ENCODE data around the gene PRKCD.

Gene PRKCD

DNA sequence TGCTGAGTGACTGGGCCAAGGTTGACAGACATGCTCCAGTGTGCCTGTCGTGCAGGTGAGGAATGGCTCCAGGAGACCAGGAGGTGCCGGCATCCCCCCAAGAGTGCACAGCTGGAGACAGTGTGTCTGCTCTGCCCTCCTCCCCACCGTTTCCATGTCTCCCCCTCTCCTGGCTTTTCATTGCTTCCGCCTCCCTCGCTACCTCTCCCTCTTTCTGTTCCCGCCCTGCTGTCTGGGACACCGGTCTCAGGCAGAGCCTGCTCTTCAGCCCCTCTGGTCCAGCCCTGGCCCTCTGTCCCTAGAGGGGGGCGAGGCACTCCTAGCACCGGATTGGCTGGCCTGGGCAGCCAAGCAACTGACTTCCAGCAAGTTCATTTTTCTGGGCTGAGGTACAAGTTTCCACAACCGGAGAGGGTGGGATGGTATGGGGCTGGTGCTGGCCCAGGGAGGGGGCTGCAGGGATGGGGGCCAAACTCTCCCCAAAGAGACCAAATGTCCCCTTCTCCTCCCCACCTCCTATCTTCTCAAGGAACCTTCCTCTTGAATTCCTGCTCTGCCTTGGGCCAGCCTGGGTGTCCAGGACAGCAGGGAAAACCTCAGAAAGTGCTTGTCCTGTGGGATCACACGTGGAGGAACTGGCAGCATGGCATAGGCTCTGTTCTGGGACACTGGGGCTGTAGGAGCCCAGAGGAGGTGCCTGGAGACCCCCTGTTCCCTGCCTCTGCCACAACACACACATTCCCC lies 32.6 kb downstream of the PRKCD start:
- no peak for DNase-seq

DNA sequence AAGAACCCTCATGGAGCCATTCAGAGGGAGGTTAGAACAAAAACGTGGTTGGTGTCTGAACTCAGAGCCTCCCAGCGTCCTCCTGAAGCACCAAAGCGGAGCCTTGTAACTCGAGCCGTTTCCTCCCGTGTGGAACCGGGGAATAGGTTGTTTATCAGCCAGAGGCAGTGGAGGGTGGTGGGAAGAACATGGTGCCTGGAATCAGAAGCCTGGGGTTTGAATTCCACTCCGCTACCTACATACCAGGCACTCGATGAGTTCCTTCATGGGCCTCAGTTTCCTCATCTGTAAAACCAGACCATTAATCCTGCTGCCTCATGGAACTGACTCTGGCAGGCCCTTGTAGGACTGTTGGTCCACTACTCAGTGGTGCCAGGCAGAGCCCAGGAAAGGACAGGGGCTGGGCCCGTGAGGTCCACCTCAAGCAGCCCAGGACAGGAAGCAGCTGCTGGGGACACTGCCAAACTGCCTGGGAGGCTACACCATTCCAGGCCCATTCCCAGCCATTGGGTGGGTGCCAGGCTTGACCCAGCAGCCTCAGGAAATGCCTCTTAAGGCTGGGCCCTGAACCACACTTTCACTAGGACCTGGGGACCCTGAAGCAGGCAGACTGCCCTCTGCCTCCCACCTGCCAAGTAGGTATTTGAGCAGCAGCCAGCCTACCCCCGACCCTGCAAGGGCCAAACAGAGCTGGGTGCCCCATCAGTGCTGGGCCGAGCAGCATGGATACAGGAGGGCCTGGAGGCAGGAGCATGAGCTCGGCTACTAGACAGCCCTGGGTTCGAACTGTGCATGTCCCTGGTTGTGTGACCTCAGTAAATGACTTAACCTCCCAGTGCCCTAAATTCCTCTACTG lies 33.4 kb downstream of the PRKCD start:
- DNase-seq, result no peak

DNA sequence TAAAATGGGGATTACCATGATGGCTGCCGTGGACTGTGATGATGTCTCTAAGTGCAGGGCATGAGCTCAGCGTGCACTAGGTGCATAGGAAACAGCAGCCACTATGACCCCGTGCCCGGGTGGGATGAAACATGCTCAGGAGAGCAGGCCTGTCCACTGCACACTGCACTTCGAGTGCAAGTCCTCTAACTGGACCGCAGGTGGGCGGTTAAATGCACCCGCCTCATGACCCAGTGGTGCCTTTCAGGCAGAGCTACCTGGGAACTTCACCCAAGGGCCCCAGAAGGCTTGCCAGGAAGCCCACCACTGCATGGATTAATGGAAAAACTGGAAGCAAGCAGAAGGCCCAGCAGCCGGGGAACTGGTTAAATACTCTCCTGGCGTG lies 34.0 kb downstream of the PRKCD start:
- DNase-seq, result no peak

DNA sequence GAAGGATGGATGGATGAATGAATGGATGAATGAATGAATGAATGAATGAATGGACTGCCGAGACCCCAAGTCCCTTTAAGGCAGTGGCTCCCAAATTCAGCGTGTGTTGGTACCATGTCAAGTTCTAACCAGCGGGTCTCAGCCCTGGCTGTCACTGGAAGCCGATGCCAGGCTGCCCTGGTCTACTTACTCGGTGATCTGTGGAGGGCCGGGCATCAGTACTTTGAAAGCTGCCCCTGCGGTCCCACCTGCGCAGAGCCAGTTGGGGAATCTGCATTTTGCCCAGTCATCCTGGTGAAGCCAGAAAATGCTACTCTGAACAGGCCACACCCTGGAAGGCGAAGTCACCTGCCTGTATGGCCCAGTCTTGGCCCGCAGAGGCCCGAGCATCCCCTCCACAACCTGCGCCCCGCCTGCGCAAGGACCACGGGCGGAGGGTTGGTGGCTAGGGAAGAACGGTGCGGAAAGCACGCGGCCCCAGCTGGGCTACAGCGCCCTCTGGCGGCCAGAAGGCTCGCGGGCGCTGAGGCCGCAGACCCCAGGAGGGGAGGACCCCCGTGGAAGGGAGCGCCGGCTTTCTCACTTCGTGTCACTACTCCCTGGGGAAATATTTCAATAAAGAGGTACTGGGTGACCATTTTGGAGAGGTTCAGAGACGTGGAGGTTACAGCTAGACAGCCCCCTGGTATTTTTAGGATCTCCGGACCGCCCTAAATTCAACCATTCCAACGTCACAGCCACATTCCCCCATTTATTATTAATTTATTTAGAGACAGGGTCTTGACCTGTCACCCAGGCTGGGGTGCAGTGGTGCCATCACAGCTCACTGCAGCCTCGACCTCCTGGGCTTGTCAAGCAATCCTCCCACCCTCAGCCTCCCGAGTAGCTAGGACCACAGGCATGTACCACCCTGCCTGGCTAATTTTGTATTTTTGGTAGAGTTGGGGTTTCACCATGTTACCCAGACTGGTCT lies 34.9 kb downstream of the PRKCD start:
- no peak for DNase-seq

DNA sequence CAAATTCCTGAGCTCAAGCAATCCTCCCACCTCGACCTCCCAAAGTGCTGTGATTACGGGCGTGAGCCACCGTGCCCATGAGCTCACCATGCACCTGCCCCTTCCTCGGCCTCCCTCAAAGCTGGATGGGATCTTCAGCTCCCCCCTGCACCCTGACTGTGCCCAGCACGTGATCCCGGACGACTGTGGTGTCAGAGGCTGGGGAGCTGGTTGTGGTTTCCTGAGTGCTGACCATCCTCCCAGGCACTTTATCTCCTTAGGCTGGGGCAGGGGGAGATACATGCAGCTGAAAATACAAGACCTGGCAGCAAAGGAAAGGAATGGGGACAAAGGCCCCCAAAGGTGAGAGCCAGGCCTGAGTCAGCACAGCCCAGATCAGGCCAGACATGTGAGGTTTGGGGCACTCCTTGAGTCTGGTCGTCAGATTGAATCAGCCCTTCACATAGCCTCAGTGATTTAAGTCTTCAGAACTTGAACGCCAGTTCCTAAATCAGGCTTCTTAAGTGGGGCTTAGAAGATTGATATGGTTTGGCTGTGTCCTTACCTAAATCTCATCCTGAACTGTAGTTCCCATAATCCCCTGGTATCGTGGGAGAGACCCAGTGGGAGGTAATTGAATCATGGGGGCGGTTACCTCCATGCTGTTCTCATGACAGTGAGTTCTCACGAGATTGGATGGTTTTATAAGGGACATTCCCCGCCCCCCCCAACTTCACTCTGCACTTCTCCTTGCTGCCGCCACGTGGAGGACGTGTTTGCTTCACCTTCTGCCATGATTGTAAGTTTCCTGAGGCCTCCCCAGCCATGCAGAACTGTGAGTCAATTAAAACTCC lies 35.8 kb downstream of the PRKCD start:
- DNase-seq, result no peak

DNA sequence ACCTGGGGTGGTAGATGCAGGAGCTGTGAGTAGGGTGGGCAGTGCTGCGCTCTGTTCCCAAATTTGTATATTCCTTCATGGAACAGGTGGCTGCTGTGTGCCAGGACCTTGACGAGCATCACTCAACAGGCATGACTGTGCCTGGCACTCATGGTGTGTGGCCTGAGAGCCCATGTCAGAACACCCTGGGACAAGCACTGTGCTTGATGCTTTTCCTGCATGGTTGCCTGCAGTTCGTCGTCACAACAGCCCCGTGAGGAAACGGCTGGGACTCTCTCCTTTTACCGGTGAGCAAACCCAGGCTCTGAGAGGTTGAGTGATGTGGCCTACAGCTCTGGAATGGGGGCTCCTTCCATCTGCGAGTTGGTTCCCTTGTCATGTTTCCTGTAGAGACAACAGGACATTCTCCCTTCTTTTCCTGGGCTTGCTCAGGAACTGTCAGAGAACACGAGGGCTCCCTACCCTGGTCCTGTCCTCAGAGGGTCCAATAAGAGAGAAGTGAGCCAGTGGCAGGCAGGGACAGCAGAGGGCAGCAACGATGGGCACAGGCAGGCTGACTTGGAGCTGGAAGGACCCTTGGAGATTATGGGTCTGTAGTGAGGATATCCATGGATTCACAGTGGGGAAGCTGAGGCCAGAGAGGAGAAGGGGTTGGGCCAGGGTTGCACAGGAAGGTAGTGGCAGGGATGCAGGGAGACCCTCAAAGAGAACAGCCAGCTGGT lies 37.4 kb downstream of the PRKCD start:
- DNase-seq, result no peak

DNA sequence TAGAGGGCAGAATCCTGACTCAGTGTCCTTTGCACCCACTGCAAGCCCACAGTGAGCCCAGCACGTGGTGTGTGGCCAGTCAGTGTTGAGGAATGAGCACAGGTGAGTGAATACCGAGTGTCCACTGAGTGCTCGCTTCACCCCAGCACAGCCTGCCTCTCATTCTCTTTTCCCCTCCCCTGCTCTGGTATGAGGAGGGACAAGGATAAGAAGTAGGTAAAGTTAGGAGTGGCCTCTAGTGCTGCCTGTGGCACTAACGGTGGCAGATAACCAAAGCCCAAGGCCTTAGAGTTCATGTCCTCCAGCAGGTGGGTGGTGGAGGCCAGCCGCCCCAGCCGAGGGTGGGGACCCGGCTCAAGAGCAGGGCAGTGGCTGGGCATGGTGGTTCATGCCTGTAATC lies 38.0 kb downstream of the PRKCD start:
- no peak for DNase-seq

DNA sequence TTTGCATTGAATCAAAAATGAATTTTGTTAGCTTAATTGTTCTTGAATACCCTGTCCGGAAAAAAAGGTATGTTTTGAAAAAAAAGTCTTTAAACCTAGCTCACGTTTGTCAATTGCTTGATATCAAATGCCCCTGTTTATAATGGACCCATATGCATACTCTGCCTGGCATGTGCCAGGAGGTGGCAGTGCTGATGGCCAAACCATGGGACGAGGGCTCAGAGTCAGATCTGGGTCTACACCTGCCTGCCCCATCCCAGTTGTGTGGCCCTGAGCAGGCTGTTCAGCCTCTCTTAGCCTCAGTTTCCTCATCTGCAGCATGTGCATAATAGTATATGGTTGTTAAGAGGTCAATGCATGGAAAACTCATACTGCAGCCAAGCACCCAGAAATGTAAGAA lies 38.8 kb downstream of the PRKCD start:
- DNase-seq, result no peak

DNA sequence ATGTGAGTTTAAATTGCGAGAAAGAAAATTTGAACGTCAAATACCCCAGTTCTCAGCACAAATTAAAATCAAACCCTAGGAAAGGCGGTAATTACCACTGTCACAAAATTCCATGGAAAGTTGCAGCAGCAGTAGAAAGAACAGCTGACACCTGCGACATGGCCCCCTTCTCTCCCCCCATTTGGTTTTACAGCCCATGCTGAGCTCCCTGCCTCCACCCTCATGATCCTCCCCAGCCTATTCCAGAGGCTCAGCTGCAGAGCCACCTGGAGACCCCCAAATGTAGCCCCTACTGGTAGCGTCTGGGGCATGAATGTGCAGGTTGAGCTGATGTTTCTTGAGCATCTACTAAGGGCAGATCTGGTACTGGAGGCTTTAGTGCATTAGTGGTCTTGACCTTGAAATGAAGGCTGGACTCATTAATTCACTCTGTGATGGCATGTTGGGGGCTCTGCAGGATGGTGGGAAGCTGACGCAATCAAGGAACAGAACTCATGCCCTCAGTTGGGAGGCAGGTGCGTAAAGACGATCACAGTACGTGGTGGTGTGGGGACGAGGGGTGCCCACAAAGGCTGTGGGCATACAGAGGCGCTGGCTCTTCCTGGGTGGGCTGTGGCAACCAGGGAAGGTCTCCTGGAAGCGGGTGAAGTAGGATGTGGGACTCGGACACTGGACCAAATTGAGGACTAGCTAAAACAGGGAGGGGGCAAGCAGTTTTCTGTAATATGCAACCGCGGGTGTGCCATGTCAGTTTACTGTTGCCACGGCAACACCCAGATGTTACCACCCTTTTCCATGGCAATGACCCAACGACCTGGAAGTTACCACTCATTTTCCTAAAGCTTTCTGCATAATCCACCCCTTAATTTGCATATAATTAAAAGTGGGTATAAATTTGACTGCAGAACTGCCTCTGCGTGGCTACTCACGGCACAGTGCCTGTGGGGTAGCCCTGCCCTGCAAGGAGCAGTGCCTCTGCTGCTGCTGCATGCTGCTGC lies 39.8 kb downstream of the PRKCD start:
- DNase-seq, result no peak

DNA sequence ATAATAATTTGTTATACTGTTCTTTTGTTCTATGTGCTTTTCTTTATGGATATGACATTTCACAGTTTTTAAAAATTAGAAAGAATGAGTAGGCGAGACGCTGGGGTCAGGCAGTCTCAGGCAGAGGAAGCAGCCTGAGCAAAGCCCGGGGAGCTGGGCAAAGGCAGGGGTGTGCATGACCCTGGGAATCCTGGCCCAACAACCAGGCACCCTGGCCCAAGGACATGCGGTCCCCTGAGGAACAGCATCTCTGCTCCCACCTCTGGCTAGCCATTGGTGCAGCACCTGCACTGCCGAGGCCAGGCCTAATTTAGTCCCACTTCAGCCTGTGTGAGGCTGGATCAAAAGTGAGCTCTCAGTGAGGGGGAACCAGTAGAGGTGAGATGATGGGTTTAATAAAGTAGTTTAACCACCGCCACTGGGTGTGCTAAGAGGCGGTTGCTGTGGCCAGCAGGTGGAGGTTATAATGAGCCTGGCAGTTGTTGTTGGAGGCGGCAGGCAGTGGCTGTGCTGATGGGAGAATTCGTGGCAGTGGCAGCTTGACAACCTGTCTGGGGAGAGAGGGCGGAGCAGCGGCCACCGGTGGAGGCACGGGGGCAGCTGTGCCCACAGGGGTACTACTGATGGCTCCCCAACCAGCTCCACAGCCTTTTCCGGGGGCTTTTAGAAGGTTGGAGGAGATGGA lies 41.5 kb downstream of the PRKCD start:
- DNase-seq, result no peak

DNA sequence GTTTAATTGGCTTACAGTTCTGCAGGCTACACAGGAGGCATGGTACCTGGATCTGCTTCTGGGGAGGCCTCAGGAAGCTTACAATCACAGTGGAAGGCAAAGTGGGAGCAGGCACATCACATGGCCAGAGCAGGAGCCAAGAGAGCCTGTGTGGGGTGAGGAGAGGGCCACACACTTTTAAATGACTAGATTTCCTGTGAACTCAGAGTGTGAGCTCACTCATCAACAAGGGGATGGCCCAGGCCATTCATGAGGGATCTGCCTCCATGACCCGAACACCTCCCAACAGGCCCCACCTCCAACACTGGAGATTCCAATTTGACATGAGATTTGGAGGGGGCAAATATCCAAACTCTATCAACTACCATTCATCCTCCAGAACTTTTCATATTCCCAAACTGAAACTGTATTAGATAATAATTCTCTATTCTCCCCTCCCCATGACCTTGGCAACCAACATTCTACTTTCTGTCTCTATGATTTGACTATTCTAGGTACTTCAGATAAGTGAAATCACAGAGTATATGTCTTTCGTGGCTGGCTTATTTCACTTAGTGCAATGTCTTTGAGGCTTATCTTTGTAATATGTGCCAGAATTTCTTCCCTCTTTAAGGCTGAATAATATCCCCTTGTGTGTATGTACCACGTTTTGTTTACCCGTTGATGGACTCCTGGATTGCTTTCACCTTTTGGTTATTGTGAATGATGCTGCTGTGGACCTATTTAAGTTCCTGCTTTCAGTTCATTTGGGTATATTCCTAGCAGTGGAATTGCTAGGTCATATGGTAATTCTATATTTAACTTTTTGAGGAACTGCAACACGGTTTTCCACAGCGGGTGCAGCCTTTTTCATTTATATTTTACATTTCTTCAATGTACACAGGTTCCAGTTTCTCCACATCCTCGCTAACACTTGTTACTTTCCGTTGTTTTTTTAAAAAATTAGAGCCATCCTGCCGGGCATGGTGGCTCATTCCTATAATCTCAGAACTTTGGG lies 51.0 kb downstream of the PRKCD start:
- DNase-seq, result no peak

DNA sequence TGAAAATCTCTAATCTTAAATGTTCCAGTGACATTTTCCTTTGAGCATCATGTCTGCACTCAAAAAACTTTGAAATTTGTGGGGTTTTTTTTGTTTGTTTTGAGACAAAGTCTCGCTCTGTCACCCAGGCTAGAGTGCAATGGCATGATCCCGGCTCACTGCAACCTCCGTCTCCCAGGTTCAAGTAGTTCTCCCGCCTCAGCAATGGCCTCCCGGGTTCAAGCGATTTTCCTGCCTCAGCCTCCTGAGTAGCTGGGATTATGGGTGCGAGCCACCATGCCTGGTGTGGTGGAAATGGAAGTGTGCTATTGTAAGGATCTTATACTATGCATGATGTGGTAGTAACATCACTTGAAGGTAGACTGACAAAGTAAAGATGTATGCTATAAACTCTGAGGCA lies 52.3 kb downstream of the PRKCD start:
- no peak for DNase-seq

DNA sequence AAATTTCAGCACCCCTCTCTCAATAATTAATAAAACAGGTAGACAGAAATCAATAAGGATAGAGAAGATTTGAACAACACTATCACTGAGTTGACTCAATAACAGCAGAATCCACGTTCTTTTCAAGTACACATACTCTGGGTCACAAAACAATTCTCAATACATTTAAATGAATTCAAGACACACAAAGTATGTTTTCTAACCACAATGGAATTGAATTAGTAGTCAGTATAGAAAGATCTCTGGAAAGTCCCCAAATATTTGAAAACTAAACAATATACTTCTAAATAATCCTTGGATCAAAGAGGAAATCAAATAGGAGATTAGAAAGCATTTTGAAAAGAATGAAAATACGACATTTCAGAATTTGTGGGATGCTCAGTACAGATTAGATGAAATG lies 54.8 kb downstream of the PRKCD start:
- no peak for DNase-seq

DNA sequence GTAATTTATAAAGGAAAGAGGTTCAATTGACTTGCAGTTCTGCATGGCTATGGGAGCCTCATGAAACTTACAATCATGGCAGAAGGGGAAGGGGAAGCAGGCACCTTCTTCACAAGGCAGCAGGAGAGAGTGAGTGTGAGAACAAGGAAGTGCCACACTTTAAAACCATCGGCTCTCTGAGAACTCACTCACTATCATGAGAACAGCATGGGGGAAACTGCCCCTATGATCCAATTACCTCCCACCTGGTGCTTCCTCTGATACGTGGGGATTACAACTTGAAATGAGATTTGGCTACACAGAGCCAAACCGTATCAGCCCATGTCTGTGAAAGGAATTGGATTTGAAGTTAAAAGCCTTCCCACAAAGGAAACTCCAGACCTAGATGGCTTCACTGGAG lies 55.7 kb downstream of the PRKCD start:
- no peak for DNase-seq

DNA sequence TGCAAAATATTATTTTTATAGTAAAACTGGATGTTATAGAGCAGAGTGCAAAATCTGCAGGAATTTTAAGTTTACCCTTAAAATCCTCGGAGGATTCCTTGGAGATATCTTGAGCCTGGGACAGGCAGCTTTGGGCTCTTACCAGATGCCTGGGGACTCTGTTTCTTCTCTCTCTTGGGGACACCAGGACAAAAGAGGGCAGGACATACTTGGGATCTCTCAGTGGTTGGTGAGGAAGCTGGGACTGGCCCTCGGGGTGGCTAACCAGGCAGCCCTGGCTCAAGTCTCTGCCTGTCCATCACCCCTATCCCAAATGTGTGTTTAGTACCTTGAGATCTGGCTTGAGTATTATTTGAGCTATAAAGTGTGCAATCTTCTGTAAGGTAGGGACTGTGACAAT lies 56.2 kb downstream of the PRKCD start:
- DNase-seq, result no peak

DNA sequence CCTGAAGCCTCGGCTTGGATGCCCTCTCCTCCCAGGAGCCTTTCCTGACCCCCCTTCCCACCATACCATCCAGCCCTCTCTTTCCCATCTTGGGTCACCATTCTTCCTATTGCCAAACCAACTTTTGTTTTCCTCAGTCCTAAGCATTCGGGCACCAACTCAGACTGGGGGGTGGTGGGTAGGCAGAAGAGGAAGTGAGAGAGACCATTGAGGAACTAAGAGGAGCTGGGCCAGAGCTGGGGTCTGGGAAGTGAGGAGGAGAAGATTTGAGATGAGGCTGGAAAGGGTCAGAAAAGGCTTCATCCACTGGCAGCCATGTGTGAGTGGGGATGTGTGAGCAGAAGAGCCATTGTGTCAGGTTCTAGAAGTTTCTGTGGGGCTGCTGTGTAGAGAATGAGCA lies 57.1 kb downstream of the PRKCD start:
- no peak for DNase-seq

DNA sequence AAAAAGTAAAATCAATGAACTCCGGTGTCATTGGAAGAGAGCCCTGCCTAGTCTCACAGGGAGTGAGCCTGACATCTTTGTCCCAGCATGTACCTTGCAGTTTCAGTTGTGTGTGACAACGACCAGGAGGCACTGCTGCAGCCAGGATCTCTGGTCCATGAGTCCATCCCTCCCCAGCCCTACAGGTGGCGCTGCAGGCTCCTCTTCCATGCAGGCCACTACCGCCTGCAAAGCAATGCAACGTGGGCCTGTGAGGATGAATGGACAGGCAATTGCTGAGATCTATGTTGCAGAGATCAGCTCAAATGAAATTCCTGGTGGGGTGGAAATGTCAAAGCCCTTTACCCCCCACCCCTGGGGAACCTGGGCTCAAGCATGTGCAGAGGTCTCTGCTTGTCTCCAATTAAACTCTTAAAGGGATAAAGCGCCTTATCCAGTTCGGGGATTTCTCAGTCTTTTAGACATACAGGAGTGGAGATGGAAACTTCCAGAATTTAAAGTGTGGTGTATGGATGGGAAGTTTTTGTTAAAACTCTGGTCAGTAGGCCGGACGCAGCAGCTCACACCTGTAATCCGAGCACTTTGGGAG lies 59.0 kb downstream of the PRKCD start:
- peak; percentile 39 for DNase-seq

DNA sequence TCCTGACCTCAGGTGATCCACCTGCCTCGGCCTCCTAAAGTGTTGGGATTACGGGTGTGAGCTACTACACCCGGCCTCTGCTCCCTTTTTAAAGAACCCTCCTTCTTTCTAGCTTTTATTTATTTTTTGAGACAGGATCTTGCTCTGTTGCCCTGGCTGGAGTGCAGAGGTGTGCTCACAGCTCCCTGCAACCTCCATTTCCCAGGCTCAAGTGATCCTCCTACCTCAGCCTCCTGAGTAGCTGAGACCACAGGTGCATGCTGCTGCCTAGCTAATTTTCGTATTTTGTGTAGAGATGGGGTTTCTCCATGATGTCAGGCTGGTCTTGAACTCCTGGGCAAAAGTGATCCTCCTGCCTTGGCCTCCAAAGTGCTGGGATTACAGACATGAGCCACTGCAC lies 60.3 kb downstream of the PRKCD start:
- no peak for DNase-seq

Measured in GOT3 (cell line).